ENCODE measurements around the gene COX6B1.

- TF ChIP-seq POLR2A (IDR thresholded peaks at IDR 0.05) (no peak), CTCF (IDR thresholded peaks at IDR 0.05 in 8 of 11, conservative IDR thresholded peaks at IDR 0.05 in 3 of 11) (no peak), POLR2AphosphoS5 (IDR thresholded peaks at IDR 0.05) (no peak)
Measured at GRCh38 chr19:35639321-35639639, 8.8 kb upstream of the COX6B1 start.

All from spleen (tissue), 7 donors.